OCI-LY1 (cell line): ENCODE data around the gene ABTB2.

Experiments used
- H2AFZ ChIP-seq: fragments of 200-600 bp; sonication (generic), shearing (Covaris generic); 2 replicates; pipeline ENCODE4 v1.6.0; 2014; ENCODE audit warnings: antibody characterized with exemption, mild to moderate bottlenecking, low read length
- H3F3A ChIP-seq: fragments of 200-600 bp; sonication (generic), shearing (Covaris generic); 2 replicates; pipeline ENCODE4 v1.6.0; 2014; ENCODE audit warnings: mild to moderate bottlenecking, antibody characterized with exemption, low read length, moderate library complexity; ENCODE audit not compliant: insufficient read depth
- H3K27ac ChIP-seq: fragments of 200-600 bp; sonication (generic); 2 replicates; pipeline ENCODE4 v1.5.1; 2014; ENCODE audit warnings: low read length, mixed run types, mild to moderate bottlenecking, low read depth; ENCODE audit not compliant: poor library complexity, severe bottlenecking
- H3K27me3 ChIP-seq: fragments of 200-600 bp; sonication (generic); 2 replicates; pipeline ENCODE4 v1.6.0; 2014; ENCODE audit warnings: antibody characterized with exemption, mild to moderate bottlenecking, low read length, moderate library complexity; ENCODE audit not compliant: insufficient read depth
- H3K36me3 ChIP-seq: fragments of 200-600 bp; sonication (generic); 2 replicates; pipeline ENCODE4 v1.6.1; 2014; ENCODE audit warnings: mild to moderate bottlenecking, antibody characterized with exemption, low read length, moderate library complexity, mixed read lengths; ENCODE audit not compliant: insufficient read depth
- H3K4me1 ChIP-seq: fragments of 200-600 bp; sonication (generic); 2 replicates; pipeline ENCODE4 v1.5.1; 2014; ENCODE audit warnings: mild to moderate bottlenecking, low read length, moderate library complexity; ENCODE audit not compliant: insufficient read depth, severe bottlenecking
- H3K4me2 ChIP-seq: fragments of 200-600 bp; sonication (generic), shearing (Covaris generic); 2 replicates; pipeline ENCODE4 v1.6.1; 2014; ENCODE audit warnings: low read length
- H3K4me3 ChIP-seq: fragments of 200-600 bp; sonication (generic); 2 replicates; pipeline ENCODE4 v1.5.1; 2014; ENCODE audit warnings: low read length, low read depth, mild to moderate bottlenecking, mixed read lengths; ENCODE audit not compliant: poor library complexity, severe bottlenecking
- H3K79me2 ChIP-seq: fragments of 200-600 bp; shearing (Covaris generic); 2 replicates; pipeline ENCODE4 v1.6.1; 2016; ENCODE audit warnings: mixed run types, low read length, mixed read lengths; ENCODE audit not compliant: insufficient read depth
- H3K9ac ChIP-seq: fragments of 200-600 bp; sonication (generic), shearing (Covaris generic); 2 replicates; pipeline ENCODE4 v1.6.1; 2014; ENCODE audit warnings: mild to moderate bottlenecking, low read length, mixed read lengths
- H3K9me2 ChIP-seq: fragments of 200-600 bp; sonication (generic), shearing (Covaris generic); 2 replicates; pipeline ENCODE4 v1.6.1; 2014; ENCODE audit warnings: low read depth, mild to moderate bottlenecking, low read length, mixed read lengths
- H3K9me3 ChIP-seq: fragments of 200-600 bp; shearing (Covaris generic); 2 replicates; pipeline ENCODE4 v1.6.1; 2014; ENCODE audit warnings: low read length, mixed read lengths
- H4K20me1 ChIP-seq: fragments of 200-600 bp; sonication (generic), shearing (Covaris generic); 2 replicates; pipeline ENCODE4 v1.6.0; 2016; ENCODE audit warnings: mild to moderate bottlenecking, low read length; ENCODE audit not compliant: insufficient read depth
- CTCF ChIP-seq: fragments of 200-600 bp; sonication (generic), shearing (Covaris generic); IDR thresholded peaks from 2 replicates; pipeline ENCODE4 v1.5.1; 2017; ENCODE audit warnings: mild to moderate bottlenecking, antibody characterized with exemption, low read length, moderate library complexity, mixed read lengths
- EZH2 ChIP-seq: fragments of 200-600 bp; sonication (generic), shearing (Covaris generic); IDR thresholded peaks from 2 replicates; pipeline ENCODE4 v1.8.0; 2017; ENCODE audit warnings: borderline replicate concordance, mixed run types, mild to moderate bottlenecking, antibody characterized with exemption, low read length, moderate library complexity, mixed read lengths

The ABTB2 gene

GRCh38 chr11:34397811-34398210 lies 40.0 kb upstream of the ABTB2 start:
- no peak overlapping the region for H3K9ac ChIP-seq
- no peaks in the 10 kb centered on the region for H3K9me3 ChIP-seq
- H3K9me2 ChIP-seq: no peaks in the 10 kb centered on the region
- no peak overlapping the region for H2AFZ ChIP-seq
- no peaks in the 10 kb centered on the region for H3F3A ChIP-seq
- no peak overlapping the region for H3K4me3 ChIP-seq
- H3K79me2 ChIP-seq: no peaks in the 10 kb centered on the region
- H4K20me1 ChIP-seq: no peaks in the 10 kb centered on the region
- H3K27ac ChIP-seq: no peak overlapping the region
- no peaks in the 10 kb centered on the region for H3K36me3 ChIP-seq
- no peaks in the 10 kb centered on the region for H3K4me1 ChIP-seq
- H3K4me2 ChIP-seq: no peak overlapping the region
- TF ChIP-seq CTCF (no peak), EZH2 (no peak)
- 0 out of 2 replicates have a peak, but pooled peaks cover 4% of the 10 kb centered on the region for H3K27me3 ChIP-seq

GRCh38 chr11:34397120-34397519 lies 39.3 kb upstream of the ABTB2 start:
- H3K9ac ChIP-seq: no peak overlapping the region
- no peak overlapping the region for H2AFZ ChIP-seq
- H3K9me3 ChIP-seq: no peaks in the 10 kb centered on the region
- no peaks in the 10 kb centered on the region for H3F3A ChIP-seq
- no peaks in the 10 kb centered on the region for H3K36me3 ChIP-seq
- H3K79me2 ChIP-seq: no peaks in the 10 kb centered on the region
- H3K27me3 ChIP-seq: 0 out of 2 replicates have a peak, but pooled peaks cover 4% of the 10 kb centered on the region
- H3K27ac ChIP-seq: no peak overlapping the region
- H3K9me2 ChIP-seq: no peaks in the 10 kb centered on the region
- no peaks in the 10 kb centered on the region for H3K4me1 ChIP-seq
- no peak overlapping the region for H3K4me2 ChIP-seq
- no peaks in the 10 kb centered on the region for H4K20me1 ChIP-seq
- TF ChIP-seq CTCF: no peak
- TF ChIP-seq EZH2: no peak
- no peak overlapping the region for H3K4me3 ChIP-seq

- no peak overlapping the region for H3K9ac ChIP-seq
- H3K27ac ChIP-seq: no peak overlapping the region
- H2AFZ ChIP-seq: no peak overlapping the region
- no peaks in the 10 kb centered on the region for H4K20me1 ChIP-seq
- H3K4me2 ChIP-seq: no peak overlapping the region
- no peak for TF ChIP-seq EZH2
- no peak for TF ChIP-seq CTCF
- H3K9me3 ChIP-seq: no peaks in the 10 kb centered on the region
- H3K4me1 ChIP-seq: no peaks in the 10 kb centered on the region
- H3F3A ChIP-seq: no peaks in the 10 kb centered on the region
- H3K79me2 ChIP-seq: no peaks in the 10 kb centered on the region
- no peaks in the 10 kb centered on the region for H3K36me3 ChIP-seq
- 0 out of 2 replicates have a peak, but pooled peaks cover 4% of the 10 kb centered on the region for H3K27me3 ChIP-seq
- H3K4me3 ChIP-seq: no peak overlapping the region
- H3K9me2 ChIP-seq: no peaks in the 10 kb centered on the region
Measured at GRCh38 chr11:34395916-34396550, 38.2 kb upstream of the ABTB2 start.
